Liver (tissue), 3 donors: ENCODE measurements around the gene HSD17B12.

Source experiments
- CTCF ChIP-seq: fragments of 150-350 bp; IDR thresholded peaks from 2 replicates; pipeline ENCODE4 v1.5.1; 2017; ENCODE audit warnings: improper control_type of control experiment, low read depth, low read length; ENCODE audit not compliant: missing input control
- MAX ChIP-seq: IDR thresholded peaks from 2 replicates; pipeline ENCODE4 v1.6.1; 2016; ENCODE audit warnings: antibody characterized with exemption
- RAD21 ChIP-seq, 2 donors: IDR thresholded peaks; 2 replicates each; pipeline ENCODE4 v1.6.1; 2016; ENCODE audit warnings: antibody characterized with exemption in 2 of 2, mild to moderate bottlenecking in 2 of 2
- REST ChIP-seq: IDR thresholded peaks from 2 replicates; pipeline ENCODE4 v1.6.1; 2016; ENCODE audit warnings: antibody characterized with exemption, mild to moderate bottlenecking
- YY1 ChIP-seq: IDR thresholded peaks from 2 replicates; pipeline ENCODE4 v1.6.1; 2016; ENCODE audit warnings: antibody characterized with exemption, mild to moderate bottlenecking
- donor health status: healthy.
- donor health status: healthy.

GRCh38 chr11:43784301-43784700, 103.8 kb downstream of the HSD17B12 start:
- TF ChIP-seq CTCF: no peak
- no peak for TF ChIP-seq YY1
- TF ChIP-seq REST: no peak
- TF ChIP-seq RAD21 (IDR thresholded peaks at IDR 0.05): no peak
- TF ChIP-seq MAX: no peak
